ENCODE results near the gene CTNNB1. TPM values are rescaled to one million over a fixed set of nuclear protein-coding genes. Genes with fewer than 3 reads are reported as not detected.

CTNNB1 gene
- total RNA-seq, 1 experiment from 2014 or later: 186 TPM

DNA sequence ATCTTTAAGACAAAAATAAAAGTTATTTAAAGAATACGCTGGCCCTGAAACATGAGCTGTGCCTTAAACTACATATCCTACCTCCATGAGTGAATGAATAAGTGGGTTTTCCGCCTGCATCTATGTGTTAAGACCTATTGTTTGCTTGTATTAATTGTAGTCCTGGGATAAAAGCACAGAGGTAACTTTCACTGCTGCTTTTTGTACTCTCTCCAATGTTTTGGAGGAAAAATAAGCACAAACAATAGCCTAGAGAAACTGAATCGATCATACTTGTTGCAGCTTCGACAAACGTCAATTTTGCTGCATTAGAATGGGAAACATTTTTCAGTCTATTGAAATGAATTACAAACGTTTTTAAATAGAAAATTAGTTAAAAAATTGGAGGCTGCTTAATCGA, 1.3 kb upstream of the CTNNB1 start:
- Histone ChIP-seq H3K9me3 (ENCODE audit: control insufficient read depth, insufficient read depth, low read depth, low read length) (no peaks in the 10 kb centered on the region), H3K4me3 (ENCODE audit: low read depth in 2 of 2, low read length in 2 of 2) (no peak overlapping the region), H3K36me3 (ENCODE audit: control insufficient read depth, insufficient read depth, low read length) (peaks cover 2% of the 10 kb centered on the region; the same call in 1 of the 2 replicates), H3K27ac (ENCODE audit: low read length) (no peak overlapping the region), H3K4me1 (ENCODE audit: control insufficient read depth, insufficient read depth, low read length) (peaks cover 18% of the 10 kb centered on the region), H3K27me3 (ENCODE audit: control insufficient read depth, insufficient read depth, low read length) (no peaks in the 10 kb centered on the region)
- ChIA-PET POLR2A (no interaction called here), CTCF (no interaction called here)
- ATAC-seq (no peak), DNase-seq (ENCODE audit: low read depth, low spot score) (no peak)
- no TSS peak for BruUV-seq (replicated peaks)
- in situ Hi-C loops (cut with HindIII; ENCODE audit: low pct_unique_long_range_greater_than_20kb, low sequenced_read_pairs): no loop called here
- TF ChIP-seq, protein P1, sequence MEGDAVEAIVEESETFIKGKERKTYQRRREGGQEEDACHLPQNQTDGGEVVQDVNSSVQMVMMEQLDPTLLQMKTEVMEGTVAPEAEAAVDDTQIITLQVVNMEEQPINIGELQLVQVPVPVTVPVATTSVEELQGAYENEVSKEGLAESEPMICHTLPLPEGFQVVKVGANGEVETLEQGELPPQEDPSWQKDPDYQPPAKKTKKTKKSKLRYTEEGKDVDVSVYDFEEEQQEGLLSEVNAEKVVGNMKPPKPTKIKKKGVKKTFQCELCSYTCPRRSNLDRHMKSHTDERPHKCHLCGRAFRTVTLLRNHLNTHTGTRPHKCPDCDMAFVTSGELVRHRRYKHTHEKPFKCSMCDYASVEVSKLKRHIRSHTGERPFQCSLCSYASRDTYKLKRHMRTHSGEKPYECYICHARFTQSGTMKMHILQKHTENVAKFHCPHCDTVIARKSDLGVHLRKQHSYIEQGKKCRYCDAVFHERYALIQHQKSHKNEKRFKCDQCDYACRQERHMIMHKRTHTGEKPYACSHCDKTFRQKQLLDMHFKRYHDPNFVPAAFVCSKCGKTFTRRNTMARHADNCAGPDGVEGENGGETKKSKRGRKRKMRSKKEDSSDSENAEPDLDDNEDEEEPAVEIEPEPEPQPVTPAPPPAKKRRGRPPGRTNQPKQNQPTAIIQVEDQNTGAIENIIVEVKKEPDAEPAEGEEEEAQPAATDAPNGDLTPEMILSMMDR (IDR thresholded peaks at IDR 0.05): no peak
- TF ChIP-seq POLR2AphosphoS5 (IDR thresholded peaks at IDR 0.05; ENCODE audit: low read depth, low read length): no peak
- no peak for TF ChIP-seq TCF7L2 (IDR thresholded peaks at IDR 0.05; ENCODE audit: low read depth, low read length)
- TF ChIP-seq, protein P2, sequence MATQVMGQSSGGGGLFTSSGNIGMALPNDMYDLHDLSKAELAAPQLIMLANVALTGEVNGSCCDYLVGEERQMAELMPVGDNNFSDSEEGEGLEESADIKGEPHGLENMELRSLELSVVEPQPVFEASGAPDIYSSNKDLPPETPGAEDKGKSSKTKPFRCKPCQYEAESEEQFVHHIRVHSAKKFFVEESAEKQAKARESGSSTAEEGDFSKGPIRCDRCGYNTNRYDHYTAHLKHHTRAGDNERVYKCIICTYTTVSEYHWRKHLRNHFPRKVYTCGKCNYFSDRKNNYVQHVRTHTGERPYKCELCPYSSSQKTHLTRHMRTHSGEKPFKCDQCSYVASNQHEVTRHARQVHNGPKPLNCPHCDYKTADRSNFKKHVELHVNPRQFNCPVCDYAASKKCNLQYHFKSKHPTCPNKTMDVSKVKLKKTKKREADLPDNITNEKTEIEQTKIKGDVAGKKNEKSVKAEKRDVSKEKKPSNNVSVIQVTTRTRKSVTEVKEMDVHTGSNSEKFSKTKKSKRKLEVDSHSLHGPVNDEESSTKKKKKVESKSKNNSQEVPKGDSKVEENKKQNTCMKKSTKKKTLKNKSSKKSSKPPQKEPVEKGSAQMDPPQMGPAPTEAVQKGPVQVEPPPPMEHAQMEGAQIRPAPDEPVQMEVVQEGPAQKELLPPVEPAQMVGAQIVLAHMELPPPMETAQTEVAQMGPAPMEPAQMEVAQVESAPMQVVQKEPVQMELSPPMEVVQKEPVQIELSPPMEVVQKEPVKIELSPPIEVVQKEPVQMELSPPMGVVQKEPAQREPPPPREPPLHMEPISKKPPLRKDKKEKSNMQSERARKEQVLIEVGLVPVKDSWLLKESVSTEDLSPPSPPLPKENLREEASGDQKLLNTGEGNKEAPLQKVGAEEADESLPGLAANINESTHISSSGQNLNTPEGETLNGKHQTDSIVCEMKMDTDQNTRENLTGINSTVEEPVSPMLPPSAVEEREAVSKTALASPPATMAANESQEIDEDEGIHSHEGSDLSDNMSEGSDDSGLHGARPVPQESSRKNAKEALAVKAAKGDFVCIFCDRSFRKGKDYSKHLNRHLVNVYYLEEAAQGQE (IDR thresholded peaks at IDR 0.05; ENCODE audit: insufficient read depth in 1 of 2, low read depth in 2 of 2, low read length in 1 of 2): no peak
- no peak for TF ChIP-seq SIN3A (IDR thresholded peaks at IDR 0.05; ENCODE audit: borderline replicate concordance, insufficient read depth, low read depth, low read length)
- intact Hi-C loops (cut with micrococcal nuclease; ENCODE audit: unreplicated experiment): no loop called here

DNA sequence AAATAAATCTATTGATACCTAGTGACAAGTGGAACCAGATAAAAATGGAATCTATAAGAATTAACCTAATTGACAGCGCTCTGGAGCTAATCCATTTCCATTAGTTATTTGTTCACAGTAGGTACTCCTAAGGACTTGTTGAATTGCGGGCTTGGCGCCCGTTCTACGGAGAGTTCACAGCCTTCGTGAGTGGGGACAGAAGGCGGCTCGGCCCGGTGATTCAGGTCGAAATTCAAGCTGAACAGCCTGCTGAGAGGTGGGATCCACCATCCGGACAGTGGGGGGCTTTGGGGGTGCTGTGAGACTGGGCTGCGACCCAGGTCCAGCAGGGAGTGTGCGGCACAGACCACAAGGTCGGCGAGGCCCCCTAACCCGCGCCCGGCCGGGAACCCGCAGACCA, 779 bp upstream of the CTNNB1 start:
- no peaks in the 10 kb centered on the region for H3K9me3 ChIP-seq (ENCODE audit: control insufficient read depth, insufficient read depth, low read depth, low read length)
- H3K36me3 ChIP-seq (ENCODE audit: control insufficient read depth, insufficient read depth, low read length): peaks cover 2% of the 10 kb centered on the region; the same call in 1 of the 2 replicates
- ATAC-seq (0 out of 2 replicates have a peak, but pooled peaks have one; percentile 5), DNase-seq (ENCODE audit: low read depth, low spot score) (no peak)
- POLR2A ChIA-PET: interaction anchor here (0.7 kb wide), 1 partner anchor 188 kb away, joined by 4 read pairs; no protein-coding TSS in a partner anchor
- TF ChIP-seq, protein P2 (IDR thresholded peaks at IDR 0.05; ENCODE audit: insufficient read depth in 1 of 2, low read depth in 2 of 2, low read length in 1 of 2): no peak
- no peak for TF ChIP-seq POLR2AphosphoS5 (IDR thresholded peaks at IDR 0.05; ENCODE audit: low read depth, low read length)
- no peak for TF ChIP-seq SIN3A (IDR thresholded peaks at IDR 0.05; ENCODE audit: borderline replicate concordance, insufficient read depth, low read depth, low read length)
- TF ChIP-seq TCF7L2 (IDR thresholded peaks at IDR 0.05; ENCODE audit: low read depth, low read length): no peak
- TF ChIP-seq, protein P1 (IDR thresholded peaks at IDR 0.05): no peak
- BruUV-seq (replicated peaks): no TSS peak
- H3K27me3 ChIP-seq (ENCODE audit: control insufficient read depth, insufficient read depth, low read length): no peaks in the 10 kb centered on the region
- H3K4me1 ChIP-seq (ENCODE audit: control insufficient read depth, insufficient read depth, low read length): peaks cover 21% of the 10 kb centered on the region
- peak overlapping the region; percentile 73 to 89 for H3K4me3 ChIP-seq (ENCODE audit: low read depth in 2 of 2, low read length in 2 of 2)
- no peak overlapping the region; the same call in 1 of the 2 replicates for H3K27ac ChIP-seq (ENCODE audit: low read length)
- CTCF ChIA-PET: interaction anchor here (0.7 kb wide), 1 partner anchor 19 kb away, joined by 3 read pairs; no protein-coding TSS in a partner anchor
- intact Hi-C loops (cut with micrococcal nuclease; ENCODE audit: unreplicated experiment) (no loop called here), in situ Hi-C loops (cut with HindIII; ENCODE audit: low pct_unique_long_range_greater_than_20kb, low sequenced_read_pairs) (no loop called here)
